ENCODE measurements around the gene PLCH1. TPM values are rescaled to one million over a fixed set of nuclear protein-coding genes. Genes with fewer than 3 reads are reported as not detected.

PLCH1 gene
- total and polyA plus RNA-seq, 2 of the 8 experiments (the other 6 are each of a cell fraction or from before 2014, with no cell fraction given): 5.8 to 17.2 TPM

GRCh38 chr3:155494332-155494731 lies 250.5 kb downstream of the PLCH1 start:
- WGBS, 2 experiments (ENCODE audit: extremely low coverage in 1 of 2, insufficient coverage in 1 of 2, insufficient read length in 1 of 2, insufficient replicate concordance in 2 of 2, low coverage in 1 of 2, low lambda C conversion rate in 2 of 2, missing lambda C conversion rate in 1 of 2): 89% methylated on average over 5 of the region's 5 CpGs; no CpG with 5 or more reads in 1 of the 2 experiments
- TF ChIP-seq POLR2AphosphoS5 (IDR thresholded peaks at IDR 0.05; ENCODE audit: low read depth, low read length) (no peak), CTBP2 (IDR thresholded peaks at IDR 0.05; ENCODE audit: borderline replicate concordance, insufficient read depth, insufficient read length, low read length) (no peak), CEBPB (IDR thresholded peaks at IDR 0.05; ENCODE audit: low read depth, low read length) (no peak), SIX5 (IDR thresholded peaks at IDR 0.05; ENCODE audit: low read depth, low read length) (no peak), RFX5 (IDR thresholded peaks at IDR 0.05; ENCODE audit: borderline replicate concordance, low read depth, low read length) (no peak), SUZ12 (IDR thresholded peaks at IDR 0.05; ENCODE audit: low read length) (no peak), SIRT6 (IDR thresholded peaks at IDR 0.05; ENCODE audit: low read length) (no peak), E2F6 (IDR thresholded peaks at IDR 0.05) (no peak), KDM5A (IDR thresholded peaks at IDR 0.05; ENCODE audit: low read length) (no peak), RAD21 (IDR thresholded peaks at IDR 0.05 in 1 of 2, conservative IDR thresholded peaks at IDR 0.05 in 1 of 2; ENCODE audit: low read depth in 2 of 2, low read length in 2 of 2) (no peak), JUN (IDR thresholded peaks at IDR 0.05; ENCODE audit: low read depth, low read length) (no peak), ZNF274 (IDR thresholded peaks at IDR 0.05; ENCODE audit: borderline replicate concordance, extremely low read depth, low read length) (no peak), MAFK (IDR thresholded peaks at IDR 0.05; ENCODE audit: low read depth, low read length) (no peak), BRCA1 (IDR thresholded peaks at IDR 0.05; ENCODE audit: low read depth, low read length) (no peak)

More at GRCh38 chr3:155494332-155494731, 250.5 kb downstream of the PLCH1 start:
- H3K56ac ChIP-seq (replicated peaks; ENCODE audit: insufficient read length, low read depth, low read length): no peak overlapping the region
- no peak overlapping the region for H3K4ac ChIP-seq (replicated peaks; ENCODE audit: insufficient read length, low read depth, low read length)
- H3K14ac ChIP-seq (ENCODE audit: insufficient read length): no peak overlapping the region
- no peak overlapping the region for H2AK5ac ChIP-seq (ENCODE audit: low read depth, low read length)
- no peak overlapping the region for H3K4me3 ChIP-seq (ENCODE audit: extremely low read depth in 1 of 4, insufficient read depth in 2 of 4, low read depth in 3 of 4, low read length in 4 of 4)
- H3K79me2 ChIP-seq (ENCODE audit: control insufficient read depth in 1 of 2, insufficient read depth in 2 of 2, low read length in 2 of 2): no peaks in the 10 kb centered on the region
- no peaks in the 10 kb centered on the region for H3K27me3 ChIP-seq (replicated peaks in 1 of 4; ENCODE audit: control insufficient read depth in 3 of 4, extremely low read depth in 1 of 4, insufficient read depth in 3 of 4, low read length in 3 of 4)
- no peak for DNase-seq (ENCODE audit: low read depth in 1 of 2, low spot score in 2 of 2)
- no peak overlapping the region for H2AFZ ChIP-seq (ENCODE audit: low read length)
- ChIA-PET POLR2A (ENCODE audit: partially characterized antibody) (no interaction called here), CTCF (ENCODE audit: partially characterized antibody) (interaction anchor here (0.6 to 0.7 kb wide), 3 partner anchors 40 to 622 kb away, joined by 3 to 4 read pairs (median 3); no protein-coding TSS in a partner anchor)
- no peaks in the 10 kb centered on the region for H4K20me1 ChIP-seq (replicated peaks in 1 of 2; ENCODE audit: control insufficient read depth in 1 of 2, insufficient read depth in 2 of 2, low read length in 2 of 2)
- no peaks in the 10 kb centered on the region for H3K23me2 ChIP-seq (ENCODE audit: low read depth, low read length)
- no peak overlapping the region for H2BK120ac ChIP-seq (replicated peaks; ENCODE audit: low read depth, low read length)
- H3K9ac ChIP-seq (replicated peaks in 1 of 4; ENCODE audit: extremely low read depth in 1 of 4, low read depth in 3 of 4, low read length in 3 of 4): no peak overlapping the region
- H3K36me3 ChIP-seq (ENCODE audit: control insufficient read depth in 2 of 4, insufficient read depth in 4 of 4, low read length in 3 of 4): peaks cover 0 to 8% (median 0%) of the 10 kb centered on the region in 4 experiments; a peak in 2 of 8 replicates
- no peak overlapping the region for H3K27ac ChIP-seq (ENCODE audit: low read depth, low read length)
- H3K79me1 ChIP-seq (ENCODE audit: low read depth, low read length): no peaks in the 10 kb centered on the region
- no peak overlapping the region for H3K18ac ChIP-seq (ENCODE audit: extremely low read depth, low read length)
- no peak overlapping the region for H4K5ac ChIP-seq (ENCODE audit: insufficient read length, low read depth, low read length)
- no peak overlapping the region for H2BK12ac ChIP-seq (ENCODE audit: low read depth, low read length)
- H3K4me1 ChIP-seq (replicated peaks in 1 of 4; ENCODE audit: control insufficient read depth in 3 of 4, insufficient read depth in 4 of 4, low read length in 3 of 4): no peaks in the 10 kb centered on the region
- no peak overlapping the region for H3K4me2 ChIP-seq (ENCODE audit: insufficient read depth in 1 of 2, low read depth in 2 of 2, low read length in 2 of 2)
- H2BK20ac ChIP-seq (ENCODE audit: low read length): no peak overlapping the region
- no peak overlapping the region for H2BK5ac ChIP-seq (ENCODE audit: low read depth, low read length)
- H3K23ac ChIP-seq (ENCODE audit: insufficient read length): no peak overlapping the region
- H4K8ac ChIP-seq (ENCODE audit: extremely low read depth, insufficient read depth, low read length): no peak overlapping the region
- no peak for FAIRE-seq
- H2BK15ac ChIP-seq (ENCODE audit: low read length): no peak overlapping the region
- H3K9me3 ChIP-seq (ENCODE audit: insufficient read depth in 2 of 2, low read depth in 1 of 2, low read length in 1 of 2): no peaks in the 10 kb centered on the region
- H4K91ac ChIP-seq (replicated peaks; ENCODE audit: insufficient read length, low read length): no peak overlapping the region

Measured in H1 (cell line).